Stimulated activated CD8-positive, alpha-beta memory T cell treated with anti-CD3 and anti-CD28 coated beads, Interleukin-15, amount 100 ng/mL, for 24 hours (primary cell): ENCODE measurements around the gene UVSSA.

ENCODE experiments used
- DNase-seq: peaks from one replicate; pipeline ENCODE4 v3.0.0-alpha.2; 2020; ENCODE audit warnings: low read depth

The UVSSA gene, protein sequence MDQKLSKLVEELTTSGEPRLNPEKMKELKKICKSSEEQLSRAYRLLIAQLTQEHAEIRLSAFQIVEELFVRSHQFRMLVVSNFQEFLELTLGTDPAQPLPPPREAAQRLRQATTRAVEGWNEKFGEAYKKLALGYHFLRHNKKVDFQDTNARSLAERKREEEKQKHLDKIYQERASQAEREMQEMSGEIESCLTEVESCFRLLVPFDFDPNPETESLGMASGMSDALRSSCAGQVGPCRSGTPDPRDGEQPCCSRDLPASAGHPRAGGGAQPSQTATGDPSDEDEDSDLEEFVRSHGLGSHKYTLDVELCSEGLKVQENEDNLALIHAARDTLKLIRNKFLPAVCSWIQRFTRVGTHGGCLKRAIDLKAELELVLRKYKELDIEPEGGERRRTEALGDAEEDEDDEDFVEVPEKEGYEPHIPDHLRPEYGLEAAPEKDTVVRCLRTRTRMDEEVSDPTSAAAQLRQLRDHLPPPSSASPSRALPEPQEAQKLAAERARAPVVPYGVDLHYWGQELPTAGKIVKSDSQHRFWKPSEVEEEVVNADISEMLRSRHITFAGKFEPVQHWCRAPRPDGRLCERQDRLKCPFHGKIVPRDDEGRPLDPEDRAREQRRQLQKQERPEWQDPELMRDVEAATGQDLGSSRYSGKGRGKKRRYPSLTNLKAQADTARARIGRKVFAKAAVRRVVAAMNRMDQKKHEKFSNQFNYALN

DNA sequence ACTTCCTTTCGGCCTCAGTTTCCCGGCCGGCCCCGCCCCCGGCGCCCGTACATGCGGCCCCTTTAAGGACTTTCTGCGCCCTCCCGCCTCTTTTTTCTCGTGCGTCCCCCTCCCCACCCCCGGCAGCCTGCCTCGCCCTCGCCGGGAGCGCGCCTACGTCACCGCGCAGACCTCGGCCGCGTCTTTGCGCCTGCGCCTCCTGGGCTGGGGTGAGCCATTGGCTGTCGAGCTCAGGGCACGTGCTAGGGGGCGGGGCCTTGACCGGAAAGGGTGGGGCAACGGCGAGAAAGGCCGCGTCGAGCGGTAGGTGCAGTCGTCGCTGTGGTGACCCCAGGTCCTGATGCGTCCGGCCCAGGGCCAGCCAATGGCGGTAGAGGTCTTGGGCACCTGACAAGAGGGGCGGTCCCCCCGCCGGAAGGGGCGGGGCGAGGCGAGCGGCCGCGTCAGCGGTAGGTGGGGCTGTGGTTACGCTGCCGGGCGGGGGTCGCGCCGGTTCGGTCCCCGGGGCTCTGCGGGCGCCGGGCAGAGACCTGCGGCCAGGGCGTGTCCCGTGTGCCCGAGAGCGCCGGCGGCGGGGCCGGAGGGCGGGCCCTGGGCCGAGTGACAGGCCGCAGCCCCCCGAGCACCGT is at the start of gene UVSSA:
TSS of gene UVSSA (plus strand) at position 428 of the 629 bp plus-strand sequence. CDS start 884 bp downstream, outside the sequence.
- peak; percentile 99 for DNase-seq

DNA sequence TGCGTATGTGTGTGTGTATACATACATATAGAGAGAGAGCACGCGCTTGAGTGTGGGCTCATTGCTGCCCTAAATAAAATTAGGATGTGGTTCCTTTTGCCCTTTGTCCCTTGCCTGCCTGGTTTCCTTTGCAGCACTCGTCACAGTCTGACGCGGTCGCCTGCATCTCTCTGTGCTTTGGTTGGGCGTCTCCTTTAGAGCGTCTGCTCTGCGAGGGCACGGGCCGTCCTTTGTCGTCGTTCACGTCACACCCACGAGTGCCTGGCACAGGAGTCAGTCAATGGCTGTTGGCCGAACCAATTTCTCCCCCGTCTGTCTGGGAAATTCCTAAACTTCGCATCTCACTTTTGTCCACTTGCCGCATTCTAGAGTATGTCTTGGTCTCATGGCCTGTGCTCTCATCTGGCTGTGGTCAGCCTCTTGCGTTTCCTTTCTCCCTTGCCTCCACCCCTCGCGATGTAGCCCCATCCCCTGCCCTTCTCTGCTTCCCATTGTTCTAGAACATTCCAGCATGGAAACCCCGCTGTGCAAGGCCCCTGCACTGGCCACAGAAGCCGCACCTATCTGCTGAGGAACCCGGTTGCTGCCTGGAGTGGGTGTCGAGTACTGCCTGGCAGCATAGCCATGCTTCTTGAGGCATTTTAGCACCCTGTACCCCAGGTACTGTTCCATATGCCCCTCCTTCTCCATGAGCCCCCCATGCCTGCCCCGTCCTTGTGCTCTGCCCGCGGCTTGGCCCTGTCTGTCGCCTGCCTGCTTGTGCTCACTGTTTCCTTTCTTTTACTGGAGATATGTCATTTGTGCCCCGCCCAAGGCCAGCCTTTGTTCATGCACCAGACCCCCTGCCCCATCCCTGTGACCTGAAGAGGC is 49.3 kb upstream of the UVSSA start:
- no peak for DNase-seq

DNA sequence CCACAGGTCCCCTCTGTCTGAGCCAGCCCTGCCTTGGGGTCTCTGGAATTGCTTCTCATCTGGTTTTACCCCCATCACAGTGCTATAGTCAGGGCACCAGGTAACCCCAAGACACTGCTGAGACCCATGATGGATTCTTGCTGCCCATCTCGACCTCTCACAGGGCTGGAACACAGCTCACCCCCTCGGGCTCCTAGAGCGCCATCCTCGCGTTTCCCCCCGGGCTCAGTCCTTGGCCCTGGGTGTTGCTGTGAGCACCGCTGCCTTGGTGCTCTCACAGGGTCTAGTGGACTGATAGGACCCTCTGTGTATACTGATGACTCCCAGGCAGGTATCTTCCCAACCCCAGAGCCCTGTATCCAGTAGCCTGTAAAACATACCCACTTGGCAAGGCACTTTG is 48.5 kb upstream of the UVSSA start:
- no peak for DNase-seq

DNA sequence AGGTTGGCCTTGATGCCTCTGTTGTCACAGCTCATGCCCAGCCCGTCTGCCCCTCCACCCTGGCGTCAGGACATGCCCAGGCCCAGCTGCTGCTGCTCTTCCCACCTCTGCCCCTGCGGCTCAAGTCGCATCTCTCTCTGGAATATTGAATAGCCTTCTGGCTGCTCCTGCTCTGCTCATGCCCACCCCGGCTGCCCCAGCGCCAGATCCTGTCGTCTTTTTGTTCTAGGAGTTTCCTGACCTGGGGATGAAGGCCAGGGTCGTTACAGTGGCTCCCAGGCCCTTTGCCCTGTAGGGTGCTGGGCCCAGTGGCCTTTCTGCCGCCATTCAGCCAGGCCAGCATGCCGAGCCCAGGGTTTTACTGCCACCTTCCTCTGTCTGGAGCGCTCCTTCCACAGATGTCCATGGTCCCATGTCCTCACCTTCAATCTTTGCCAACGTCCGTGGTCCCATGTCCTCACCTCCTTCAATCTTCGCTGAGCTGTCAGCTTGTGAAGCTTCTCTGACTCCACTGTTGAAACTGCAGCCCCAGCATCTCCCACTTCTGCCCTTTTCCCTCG is 47.6 kb upstream of the UVSSA start:
- DNase-seq = no peak

DNA sequence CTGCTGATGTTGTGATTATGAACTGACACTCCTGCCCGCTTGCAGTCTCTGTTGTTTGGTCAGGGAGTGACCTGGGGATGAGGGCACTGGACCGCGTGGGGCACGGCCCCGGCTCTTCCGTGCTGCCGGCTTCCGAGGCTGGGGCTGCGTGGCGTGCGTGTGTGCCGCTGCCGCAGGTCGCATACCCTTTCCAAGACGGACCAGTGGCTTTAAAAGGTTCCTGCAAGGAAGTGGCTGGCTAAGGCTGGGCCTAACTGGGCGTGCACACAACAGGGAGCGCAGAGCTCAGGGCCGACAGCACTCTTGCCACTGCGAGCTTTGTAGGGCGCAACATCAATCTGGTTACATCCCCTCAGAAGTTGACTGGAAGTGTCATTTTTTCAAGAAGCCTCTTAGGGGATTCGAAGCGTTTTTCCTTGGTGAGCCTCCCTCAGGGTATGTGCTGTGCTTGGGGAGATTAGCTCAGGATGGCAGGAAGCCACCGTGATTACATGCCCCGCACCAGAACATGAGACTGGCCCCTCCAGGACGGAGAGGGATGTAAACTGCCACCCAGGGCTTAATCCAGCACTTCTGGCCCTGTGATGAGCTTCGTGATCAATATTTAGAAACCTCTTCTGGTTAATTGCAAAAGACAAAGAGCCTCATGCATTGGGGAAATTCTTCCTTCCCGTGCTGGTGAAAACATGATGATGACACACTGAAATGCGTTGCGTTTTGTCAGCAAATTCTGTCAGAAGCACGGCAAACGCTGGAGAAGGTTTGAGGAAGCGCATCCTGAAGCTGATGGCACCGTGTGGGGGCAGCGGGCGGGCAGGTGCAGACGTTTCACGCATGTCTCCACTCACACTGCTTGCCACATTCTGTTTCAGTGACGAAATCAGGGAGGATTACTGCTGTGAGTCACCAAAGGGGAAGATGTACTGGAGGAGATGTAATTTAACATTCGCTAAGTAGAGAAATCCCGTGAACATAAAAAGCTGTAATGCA is 46.2 kb upstream of the UVSSA start:
- no peak for DNase-seq

DNA sequence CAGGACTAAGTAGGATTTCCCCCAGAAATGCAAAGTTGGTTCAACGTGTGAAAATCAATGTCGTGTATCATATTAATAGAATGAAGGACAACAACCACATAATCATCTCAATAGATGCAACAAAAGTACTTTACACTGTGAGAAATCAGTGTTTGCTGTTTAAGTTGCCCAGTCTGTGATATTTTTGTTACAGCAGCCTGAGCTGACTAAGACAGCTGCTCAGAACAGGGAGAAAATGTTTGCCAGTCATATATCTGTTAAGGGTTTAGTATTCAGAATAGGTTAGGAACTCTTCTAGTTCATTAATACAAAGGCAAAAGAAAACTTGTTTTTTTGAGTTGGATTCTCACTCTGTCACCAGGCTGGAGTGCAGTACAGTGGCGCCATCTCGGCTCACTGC is 44.8 kb upstream of the UVSSA start:
- DNase-seq = no peak

DNA sequence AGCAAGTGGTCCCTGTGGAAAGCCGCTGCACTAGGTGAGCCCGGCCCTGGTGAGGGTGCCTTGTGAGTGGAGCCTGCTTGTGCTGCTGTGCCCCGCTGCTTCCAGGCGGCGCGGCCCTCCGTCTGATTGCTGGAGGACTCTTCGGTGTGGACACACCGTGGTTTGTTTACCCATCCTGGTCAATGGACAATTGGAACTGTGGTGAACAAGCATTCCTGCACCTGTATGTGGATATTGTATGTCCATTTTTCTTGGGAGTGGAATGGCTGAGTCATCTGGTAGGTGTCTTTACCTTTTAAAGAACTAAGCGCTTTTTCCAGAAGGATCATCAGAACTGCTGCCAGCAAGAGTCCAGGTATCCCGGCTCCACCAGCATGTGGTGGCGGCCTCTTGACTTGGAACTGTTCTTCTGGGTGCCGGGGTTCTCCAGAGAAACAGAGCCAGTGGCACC is 41.7 kb upstream of the UVSSA start:
- no peak for DNase-seq

DNA sequence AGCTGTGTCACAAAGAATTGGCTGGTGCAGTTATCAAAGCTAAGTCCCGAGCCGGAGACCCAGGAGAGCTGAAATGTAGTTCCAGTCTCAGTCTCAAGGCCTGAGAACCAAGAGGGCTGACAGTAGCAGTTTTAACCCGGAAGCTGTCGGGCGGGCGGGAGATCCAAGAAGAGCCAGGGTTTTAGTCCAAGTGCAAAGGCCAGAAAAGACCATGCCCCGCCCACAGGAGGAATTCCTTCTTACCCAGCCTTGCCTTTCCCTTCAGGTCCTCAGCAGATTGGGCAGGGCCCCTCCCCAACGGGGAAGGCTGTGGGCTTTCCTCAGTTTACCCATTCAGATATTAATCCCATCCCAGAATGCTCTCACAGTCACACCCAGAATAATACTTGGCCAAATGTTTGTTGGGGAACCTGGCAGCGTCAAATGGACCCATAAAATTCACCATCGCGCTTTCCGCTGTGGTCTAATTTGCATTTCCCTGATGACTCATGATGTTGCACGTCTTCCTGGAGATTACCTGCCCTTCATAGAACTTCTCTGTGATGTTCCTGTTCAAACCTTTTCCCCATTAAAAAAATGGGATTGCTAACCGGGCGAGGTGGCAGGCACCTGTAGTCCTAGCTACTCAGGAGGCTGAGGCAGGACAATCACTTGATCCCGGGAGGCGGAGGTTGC is 41.1 kb upstream of the UVSSA start:
- DNase-seq = no peak

DNA sequence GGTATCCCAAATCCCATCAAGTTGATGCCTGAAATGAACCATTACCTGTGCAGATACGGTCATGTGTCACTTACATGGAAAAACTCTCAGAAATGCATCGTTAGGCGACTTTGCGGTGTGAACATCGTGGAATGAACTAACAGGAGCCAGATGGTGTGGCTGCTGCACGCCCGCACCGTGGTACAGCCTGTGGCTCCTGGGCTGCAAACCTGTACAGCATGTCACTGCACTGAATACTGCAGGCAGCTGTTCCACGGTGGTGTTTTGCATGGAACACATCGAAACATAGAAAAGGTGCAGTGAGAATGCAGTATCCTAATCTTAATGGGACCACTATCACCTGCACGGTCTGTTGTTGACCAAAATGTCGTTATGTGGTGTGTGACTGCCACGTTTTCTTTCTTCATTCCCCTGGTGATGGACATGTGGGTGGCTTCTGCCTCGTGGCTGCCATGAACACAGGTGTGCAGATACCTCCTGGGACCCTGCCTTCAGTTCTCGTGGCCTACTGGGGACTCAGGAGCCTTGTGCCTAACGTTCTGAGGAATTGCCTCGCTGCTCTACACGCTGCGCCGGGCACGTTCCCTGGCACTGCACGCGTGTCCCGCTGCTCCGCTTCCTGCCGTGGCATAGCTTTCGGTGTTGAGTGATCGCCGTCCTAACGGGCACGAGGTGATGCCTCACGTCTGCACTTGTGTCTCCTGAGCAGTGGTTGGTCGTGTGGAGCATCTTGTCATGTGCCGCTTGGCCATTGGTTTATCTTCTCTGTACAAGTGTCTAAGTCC is 38.9 kb upstream of the UVSSA start:
- no peak for DNase-seq

DNA sequence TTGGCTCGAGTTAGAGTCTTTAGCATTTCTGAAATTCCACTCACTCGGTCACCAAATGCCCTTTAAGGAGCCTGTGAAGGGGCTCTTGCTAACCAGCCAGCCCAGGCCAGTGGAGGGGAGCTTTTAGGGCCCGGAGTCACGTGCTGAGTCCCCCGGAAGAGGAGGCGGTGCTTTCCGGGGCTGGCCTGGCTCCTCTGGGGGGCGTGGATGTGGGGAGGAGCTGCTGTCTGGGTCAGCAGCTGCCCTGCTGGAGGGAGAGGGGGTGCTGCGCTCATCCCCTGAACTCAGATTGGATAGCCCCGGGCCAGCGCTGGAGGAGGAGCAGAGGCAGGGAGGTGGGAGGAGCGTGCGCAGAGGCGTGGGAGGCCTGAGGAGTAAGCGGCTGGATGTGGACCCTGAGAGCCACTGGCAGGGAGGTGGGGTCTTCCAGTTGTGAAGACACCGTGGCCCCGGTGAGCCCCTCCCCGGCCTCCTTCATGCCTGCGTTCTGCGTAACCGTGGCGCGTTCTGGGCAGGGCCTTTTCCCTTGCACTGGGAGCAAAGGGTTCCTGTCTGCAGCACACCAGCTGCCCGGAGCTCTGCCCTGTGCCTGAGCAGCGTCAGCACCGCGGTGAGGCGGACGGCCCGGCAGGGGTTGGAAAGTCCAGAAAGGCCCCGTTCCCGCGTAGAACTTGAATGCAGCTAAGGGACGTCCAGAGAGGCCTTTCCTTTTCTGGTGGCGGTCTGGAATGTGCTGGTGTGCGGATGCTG is 37.6 kb upstream of the UVSSA start:
- no peak for DNase-seq

DNA sequence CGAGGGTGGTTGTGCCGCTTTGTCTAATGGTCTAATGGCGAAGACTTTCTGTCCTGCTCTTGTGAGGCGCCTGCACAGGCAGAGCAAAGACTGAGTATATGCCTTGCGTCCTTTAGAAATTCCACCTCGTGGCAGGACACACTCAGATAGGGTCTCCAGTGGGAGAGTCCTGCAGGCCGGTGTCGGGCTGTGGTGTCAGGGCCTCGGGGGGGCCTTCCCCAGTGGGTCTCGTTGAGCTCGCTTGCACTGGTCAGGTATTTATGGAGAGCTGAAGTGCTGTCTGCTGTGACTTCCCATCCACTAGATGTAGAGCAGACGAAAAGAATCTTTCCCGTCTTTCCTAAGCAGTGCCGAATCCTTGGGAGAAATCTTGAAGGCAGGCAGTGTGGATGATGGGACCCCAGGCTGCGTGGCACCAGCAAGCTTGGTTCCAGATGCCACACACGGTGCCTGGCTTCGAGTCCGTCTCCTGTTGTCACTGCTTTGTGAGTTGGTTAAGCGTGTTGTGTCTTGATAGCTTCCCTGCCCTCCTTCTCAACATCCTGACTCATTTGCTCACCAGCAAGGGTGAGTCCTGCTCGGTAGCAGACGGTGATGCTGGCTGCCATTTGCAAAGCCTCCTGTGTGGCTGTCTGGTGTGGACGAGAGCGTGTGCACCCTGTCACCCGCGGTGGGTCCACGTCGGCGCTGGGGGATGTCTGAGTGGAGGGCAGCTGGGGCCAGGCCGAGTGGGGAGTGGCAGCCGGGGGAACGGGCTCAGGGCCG is 36.8 kb upstream of the UVSSA start:
- DNase-seq = no peak

DNA sequence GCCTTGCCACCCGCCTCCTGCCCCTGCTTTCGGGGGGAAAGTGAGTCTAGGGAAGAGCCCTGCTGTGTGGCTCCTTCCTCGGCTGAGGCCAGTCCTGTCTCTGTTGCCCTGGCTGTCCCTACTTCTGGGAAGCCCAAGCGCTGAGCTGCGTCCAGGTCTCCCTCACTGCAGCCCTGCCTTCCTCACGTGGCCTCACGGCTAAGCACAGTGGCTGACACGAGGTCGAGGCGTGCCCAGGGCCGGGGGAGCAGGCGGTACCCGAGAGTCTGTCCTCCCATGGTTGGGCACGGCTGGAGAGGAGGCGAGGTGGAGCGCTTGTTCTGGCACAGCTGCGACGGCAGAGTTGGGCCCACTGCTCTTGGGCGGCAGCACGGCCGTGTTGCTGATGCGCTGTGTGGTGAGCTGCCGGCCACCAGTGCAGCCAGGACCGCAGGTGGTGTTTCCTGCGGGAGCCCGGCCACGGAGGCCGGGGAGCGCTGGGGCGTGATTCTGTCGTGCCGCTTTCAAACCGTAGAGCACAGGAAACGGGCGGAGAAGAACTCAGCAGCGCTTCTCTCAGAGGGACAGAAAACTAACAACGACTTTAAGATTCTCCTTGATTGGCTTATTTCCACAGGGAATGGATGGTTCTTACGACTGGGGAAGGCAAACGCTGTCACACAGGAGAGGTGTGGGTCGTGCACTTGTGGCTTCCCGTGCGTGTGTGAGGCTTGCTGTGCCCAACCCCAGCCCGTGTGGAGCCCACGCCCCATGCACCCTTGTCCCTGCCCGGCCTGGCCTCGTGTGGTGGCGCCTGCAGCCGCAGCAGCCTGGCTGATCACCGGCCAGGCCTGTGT is 36.0 kb upstream of the UVSSA start:
- no peak for DNase-seq

DNA sequence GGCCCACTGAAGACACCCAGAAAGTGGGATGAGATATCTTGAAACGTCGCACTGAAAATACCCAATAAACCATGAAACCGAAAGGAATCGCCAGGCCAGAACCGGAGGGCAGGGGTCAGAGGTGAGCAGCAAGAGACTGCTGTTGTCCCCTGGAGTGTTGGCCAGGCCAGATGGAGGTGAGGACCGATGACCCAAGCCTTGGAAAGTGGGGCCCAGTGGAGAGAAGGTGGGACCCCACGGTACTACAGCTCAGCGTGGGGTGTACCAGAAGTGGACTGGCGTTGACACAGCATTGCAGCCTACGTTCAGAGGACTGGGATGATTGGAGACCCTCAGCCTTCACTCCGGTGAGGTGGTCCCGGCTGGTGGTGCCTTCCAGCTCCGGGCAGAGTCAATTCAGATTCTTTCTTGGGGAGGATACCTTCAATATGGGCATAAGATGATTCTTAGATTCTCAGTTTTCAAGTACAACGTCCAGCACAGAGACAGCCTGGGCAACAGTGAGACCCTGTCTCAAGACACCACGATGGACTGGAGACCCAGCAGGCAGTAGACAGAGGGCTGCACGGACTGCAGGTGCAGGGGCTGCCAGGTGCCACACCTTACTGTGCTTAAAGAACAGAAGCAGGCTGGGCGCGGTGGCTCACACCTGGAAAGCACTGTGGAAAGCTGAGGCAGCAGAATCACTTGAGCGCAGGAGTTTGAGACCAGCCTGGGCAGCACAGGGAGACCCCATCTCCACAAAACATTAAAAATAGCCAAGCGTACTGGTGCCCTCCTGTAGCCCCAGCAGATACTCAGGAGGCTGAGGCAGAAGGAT is 34.0 kb upstream of the UVSSA start:
- DNase-seq = no peak

DNA sequence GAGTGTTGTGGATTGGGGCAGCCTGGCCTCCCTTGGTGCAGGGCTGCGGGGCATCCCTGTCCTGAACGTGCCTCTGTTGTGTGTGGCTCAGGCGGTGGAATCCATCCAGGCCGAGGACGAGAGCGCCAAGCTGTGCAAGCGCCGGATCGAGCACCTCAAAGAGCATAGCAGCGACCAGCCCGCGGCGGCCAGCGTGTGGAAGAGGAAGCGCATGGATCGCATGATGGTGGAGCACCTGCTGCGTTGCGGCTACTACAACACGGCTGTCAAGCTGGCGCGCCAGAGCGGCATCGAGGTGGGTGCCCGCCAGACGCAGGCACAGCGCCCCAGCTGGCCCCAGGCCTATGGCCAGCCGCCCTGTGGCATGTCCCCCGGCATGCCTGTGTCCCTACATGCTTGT is 31.7 kb upstream of the UVSSA start:
- no peak for DNase-seq

DNA sequence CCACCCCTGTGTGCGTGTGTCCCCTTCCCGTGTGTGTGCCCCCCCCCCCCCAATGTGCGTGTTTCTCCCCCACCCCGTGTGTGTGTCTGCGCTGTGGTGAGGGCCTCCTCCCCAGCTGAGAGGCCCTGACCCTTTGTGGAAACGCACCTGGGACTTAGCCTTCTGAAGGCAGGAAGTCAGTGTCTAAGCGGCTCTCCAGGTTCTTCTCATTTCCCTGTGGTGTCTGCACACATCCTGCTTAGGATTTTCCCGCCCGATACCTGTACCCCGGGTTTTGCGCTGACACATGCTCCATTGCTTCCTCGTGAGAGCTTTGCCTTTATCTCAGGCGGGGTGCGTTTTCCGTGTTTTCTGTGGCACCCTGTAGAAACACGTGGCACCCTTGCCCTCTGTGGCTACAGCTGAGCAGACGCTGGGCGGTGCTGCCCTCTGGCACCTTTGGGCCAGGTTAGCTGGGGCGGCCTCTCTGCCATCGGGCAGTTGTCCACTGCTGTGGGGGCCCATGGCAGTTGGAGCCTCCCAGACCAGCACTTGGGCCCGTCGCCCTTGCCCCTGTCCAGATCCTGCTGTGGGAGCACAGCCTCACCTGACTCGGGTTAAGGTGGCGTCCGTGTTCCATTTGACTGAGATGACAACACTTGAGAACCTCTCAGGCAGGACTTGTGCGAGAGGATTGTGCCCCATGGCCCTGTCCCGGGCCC is 31.0 kb upstream of the UVSSA start:
- no peak for DNase-seq
